ENCODE data around the gene PHACTR4.
"Not testable (repeated sequence)": the region's sequence is repeated elsewhere in the genome, so short reads cannot be mapped to it uniquely, and the experiment has no call there.

Gene PHACTR4

GRCh38 chr1:28443550-28443949 lies 74.0 kb downstream of the PHACTR4 start:
- no peaks in the 10 kb centered on the region for H3K79me2 ChIP-seq (ENCODE audit: control insufficient read depth, insufficient read depth, low read length, poor library complexity)
- no peak overlapping the region for H3K4ac ChIP-seq (ENCODE audit: low read depth, low read length)
- H4K91ac ChIP-seq (ENCODE audit: low read depth, low read length): no peak overlapping the region
- no peak overlapping the region for H3K9ac ChIP-seq (ENCODE audit: low read length)
- no peaks in the 10 kb centered on the region for H3K4me1 ChIP-seq (ENCODE audit: control insufficient read depth in 1 of 2, insufficient read depth in 2 of 2, low read length in 2 of 2)
- no peaks in the 10 kb centered on the region for H3K36me3 ChIP-seq (ENCODE audit: control insufficient read depth in 1 of 2, insufficient read depth in 2 of 2, low read length in 2 of 2)
- H4K8ac ChIP-seq (ENCODE audit: low read depth, low read length): no peak overlapping the region
- no peaks in the 10 kb centered on the region for H3K27me3 ChIP-seq (ENCODE audit: insufficient read depth, low read length)
- no peak for DNase-seq
- WGBS (ENCODE audit: extremely low coverage, insufficient coverage, insufficient read length): no CpG with 5 or more reads among the region's 3 CpGs
- H3K79me1 ChIP-seq (ENCODE audit: low read length): no peaks in the 10 kb centered on the region
- H4K12ac ChIP-seq (ENCODE audit: low read depth, low read length): no peak overlapping the region
- no peak overlapping the region for H3K18ac ChIP-seq (ENCODE audit: low read length)
- no peak overlapping the region for H3K4me3 ChIP-seq (ENCODE audit: low read depth, low read length)
- H3K9me3 ChIP-seq (ENCODE audit: insufficient read depth, low read depth, low read length): no peaks in the 10 kb centered on the region
- no peak overlapping the region for H3K4me2 ChIP-seq (ENCODE audit: low read length)
- no peak overlapping the region for H2AK5ac ChIP-seq (ENCODE audit: low read length)
- H2BK120ac ChIP-seq (ENCODE audit: insufficient read depth, low read length, poor library complexity): no peak overlapping the region
- no peak overlapping the region for H3K14ac ChIP-seq (ENCODE audit: low read length)
- H3K27ac ChIP-seq (ENCODE audit: low read depth, low read length): no peak overlapping the region
- H2AFZ ChIP-seq (ENCODE audit: insufficient read depth, low read length, poor library complexity): no peak overlapping the region
- H2BK12ac ChIP-seq (ENCODE audit: low read length): no peak overlapping the region
- H3K23ac ChIP-seq (ENCODE audit: low read length): no peak overlapping the region
- no peak overlapping the region for H2BK5ac ChIP-seq (ENCODE audit: low read depth, low read length, poor library complexity)

DNA sequence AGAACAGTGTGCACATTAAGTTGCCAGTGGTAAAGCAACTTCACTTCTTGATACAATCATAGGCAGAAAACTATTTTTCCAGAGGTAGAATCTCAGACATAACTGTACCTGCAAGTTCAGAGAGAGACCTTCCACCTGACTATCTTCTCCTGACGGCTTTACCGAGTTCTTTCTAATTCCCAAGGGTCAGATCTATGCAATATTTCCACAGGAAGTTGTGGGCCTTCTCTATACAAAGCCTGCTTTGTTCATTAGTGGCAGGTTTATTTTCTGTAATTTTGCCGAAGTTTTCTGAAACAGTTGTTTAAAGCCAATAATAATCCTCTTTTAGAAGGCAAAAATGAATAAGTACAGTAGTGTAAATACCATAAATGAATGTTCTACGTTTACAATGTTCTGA lies 78.1 kb downstream of the PHACTR4 start:
- no peaks in the 10 kb centered on the region for H3K27me3 ChIP-seq (ENCODE audit: insufficient read depth, low read length)
- H2AFZ ChIP-seq (ENCODE audit: insufficient read depth, low read length, poor library complexity): no peak overlapping the region
- H3K9ac ChIP-seq (ENCODE audit: low read length): no peak overlapping the region
- no peaks in the 10 kb centered on the region for H3K79me1 ChIP-seq (ENCODE audit: low read length)
- peaks cover 2% of the 10 kb centered on the region for H3K9me3 ChIP-seq (ENCODE audit: insufficient read depth, low read depth, low read length)
- H2AK5ac ChIP-seq (ENCODE audit: low read length): no peak overlapping the region
- H3K36me3 ChIP-seq (ENCODE audit: control insufficient read depth in 1 of 2, insufficient read depth in 2 of 2, low read length in 2 of 2): peaks cover 0 to 5% of the 10 kb centered on the region in 2 experiments
- no CpG with 5 or more reads among the region's 4 CpGs for WGBS (ENCODE audit: extremely low coverage, insufficient coverage, insufficient read length)
- H2BK5ac ChIP-seq (ENCODE audit: low read depth, low read length, poor library complexity): no peak overlapping the region
- H3K27ac ChIP-seq (ENCODE audit: low read depth, low read length): no peak overlapping the region
- H4K8ac ChIP-seq (ENCODE audit: low read depth, low read length): no peak overlapping the region
- DNase-seq: no peak
- no peak overlapping the region for H3K14ac ChIP-seq (ENCODE audit: low read length)
- no peaks in the 10 kb centered on the region for H3K4me1 ChIP-seq (ENCODE audit: control insufficient read depth in 1 of 2, insufficient read depth in 2 of 2, low read length in 2 of 2)
- H2BK12ac ChIP-seq (ENCODE audit: low read length): no peak overlapping the region
- H3K4ac ChIP-seq (ENCODE audit: low read depth, low read length): no peak overlapping the region
- no peak overlapping the region for H3K4me3 ChIP-seq (ENCODE audit: low read depth, low read length)
- no peak overlapping the region for H2BK120ac ChIP-seq (ENCODE audit: insufficient read depth, low read length, poor library complexity)
- H3K4me2 ChIP-seq (ENCODE audit: low read length): no peak overlapping the region
- H3K23ac ChIP-seq (ENCODE audit: low read length): no peak overlapping the region
- no peak overlapping the region for H4K91ac ChIP-seq (ENCODE audit: low read depth, low read length)
- no peak overlapping the region for H3K18ac ChIP-seq (ENCODE audit: low read length)
- no peak overlapping the region for H4K12ac ChIP-seq (ENCODE audit: low read depth, low read length)
- no peaks in the 10 kb centered on the region for H3K79me2 ChIP-seq (ENCODE audit: control insufficient read depth, insufficient read depth, low read length, poor library complexity)

DNA sequence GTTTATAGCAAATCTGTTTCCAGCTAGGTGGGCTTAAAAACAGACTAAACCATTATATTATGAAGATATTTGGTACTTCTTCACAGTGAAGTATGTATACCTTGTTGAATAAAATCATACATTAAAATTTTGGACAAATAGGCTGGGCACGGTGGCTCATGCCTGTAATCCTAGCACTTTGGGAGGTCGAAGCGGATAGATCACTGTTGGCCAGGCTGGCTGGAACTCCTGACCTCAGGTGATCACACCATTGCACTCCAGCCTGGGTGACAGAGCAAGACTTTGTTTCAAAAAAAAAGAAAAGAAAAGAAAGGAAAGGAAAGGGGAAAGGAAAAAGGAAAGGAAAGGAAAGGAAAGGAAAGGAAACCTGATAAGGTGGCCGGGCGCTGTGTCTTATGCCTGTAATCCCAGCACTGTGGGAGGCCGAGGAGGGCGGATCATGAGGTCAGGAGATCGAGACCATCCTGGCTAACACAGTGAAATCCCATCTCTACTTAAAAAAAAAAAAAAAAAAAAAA lies 78.6 kb downstream of the PHACTR4 start:
- not testable (repeated sequence) for H3K36me3 ChIP-seq (ENCODE audit: control insufficient read depth in 1 of 2, insufficient read depth in 2 of 2, low read length in 2 of 2); H3K4me2 ChIP-seq (ENCODE audit: low read length); DNase-seq; H3K79me1 ChIP-seq (ENCODE audit: low read length); H4K8ac ChIP-seq (ENCODE audit: low read depth, low read length); H3K23ac ChIP-seq (ENCODE audit: low read length); H2BK5ac ChIP-seq (ENCODE audit: low read depth, low read length, poor library complexity); H3K79me2 ChIP-seq (ENCODE audit: control insufficient read depth, insufficient read depth, low read length, poor library complexity); H3K27ac ChIP-seq (ENCODE audit: low read depth, low read length); H4K12ac ChIP-seq (ENCODE audit: low read depth, low read length); H3K14ac ChIP-seq (ENCODE audit: low read length); H2BK12ac ChIP-seq (ENCODE audit: low read length); H3K4me3 ChIP-seq (ENCODE audit: low read depth, low read length); H3K18ac ChIP-seq (ENCODE audit: low read length); H3K27me3 ChIP-seq (ENCODE audit: insufficient read depth, low read length); H3K9me3 ChIP-seq (ENCODE audit: insufficient read depth, low read depth, low read length); H3K9ac ChIP-seq (ENCODE audit: low read length); H2AK5ac ChIP-seq (ENCODE audit: low read length); H3K4me1 ChIP-seq (ENCODE audit: control insufficient read depth in 1 of 2, insufficient read depth in 2 of 2, low read length in 2 of 2); H2AFZ ChIP-seq (ENCODE audit: insufficient read depth, low read length, poor library complexity); H2BK120ac ChIP-seq (ENCODE audit: insufficient read depth, low read length, poor library complexity); H4K91ac ChIP-seq (ENCODE audit: low read depth, low read length); H3K4ac ChIP-seq (ENCODE audit: low read depth, low read length)
- WGBS (ENCODE audit: extremely low coverage, insufficient coverage, insufficient read length): no CpG with 5 or more reads among the region's 8 CpGs

GRCh38 chr1:28449904-28450303 lies 80.4 kb downstream of the PHACTR4 start:
- Histone ChIP-seq H4K8ac (ENCODE audit: low read depth, low read length) (no peak overlapping the region), H4K91ac (ENCODE audit: low read depth, low read length) (no peak overlapping the region), H3K23ac (ENCODE audit: low read length) (no peak overlapping the region), H3K4me2 (ENCODE audit: low read length) (no peak overlapping the region), H3K27ac (ENCODE audit: low read depth, low read length) (no peak overlapping the region), H3K9me3 (ENCODE audit: insufficient read depth, low read depth, low read length) (peaks cover 2% of the 10 kb centered on the region), H3K18ac (ENCODE audit: low read length) (no peak overlapping the region), H3K14ac (ENCODE audit: low read length) (no peak overlapping the region), H3K4ac (ENCODE audit: low read depth, low read length) (no peak overlapping the region), H4K12ac (ENCODE audit: low read depth, low read length) (no peak overlapping the region), H3K79me1 (ENCODE audit: low read length) (no peaks in the 10 kb centered on the region), H2AK5ac (ENCODE audit: low read length) (no peak overlapping the region), H2BK120ac (ENCODE audit: insufficient read depth, low read length, poor library complexity) (no peak overlapping the region), H3K9ac (ENCODE audit: low read length) (no peak overlapping the region), H2AFZ (ENCODE audit: insufficient read depth, low read length, poor library complexity) (no peak overlapping the region), H3K36me3 (ENCODE audit: control insufficient read depth in 1 of 2, insufficient read depth in 2 of 2, low read length in 2 of 2) (peaks cover 0 to 5% of the 10 kb centered on the region in 2 experiments), H2BK5ac (ENCODE audit: low read depth, low read length, poor library complexity) (no peak overlapping the region), H3K4me3 (ENCODE audit: low read depth, low read length) (no peak overlapping the region), H3K79me2 (ENCODE audit: control insufficient read depth, insufficient read depth, low read length, poor library complexity) (no peaks in the 10 kb centered on the region), H3K27me3 (ENCODE audit: insufficient read depth, low read length) (no peaks in the 10 kb centered on the region), H2BK12ac (ENCODE audit: low read length) (no peak overlapping the region), H3K4me1 (ENCODE audit: control insufficient read depth in 1 of 2, insufficient read depth in 2 of 2, low read length in 2 of 2) (no peaks in the 10 kb centered on the region)
- WGBS (ENCODE audit: extremely low coverage, insufficient coverage, insufficient read length): no CpG with 5 or more reads among the region's 1 CpG
- no peak for DNase-seq
